CD14-positive monocyte (primary cell): ENCODE results near the gene FOXJ1. TPM values are rescaled to one million over a fixed set of nuclear protein-coding genes. Genes with fewer than 3 reads are reported as not detected.

Experiments used
- DNase-seq, 3 donors: peaks; one replicate each; pipeline ENCODE4 v3.0.0-alpha.2; 2011 to 2022
- H2AFZ ChIP-seq: 2 replicates; pipeline ENCODE4 v1.6.0; 2012; ENCODE audit warnings: mild to moderate bottlenecking, low read depth, low read length, inconsistent platforms; ENCODE audit not compliant: insufficient read depth, poor library complexity, severe bottlenecking
- H3K27ac ChIP-seq, 2 donors: 1 replicate in 1 of 2; 2 replicates in 1 of 2; pipeline ENCODE4 v1.5.1; 2012 to 2013; ENCODE audit warnings: low read length in 2 of 2, control low read depth in 1 of 2, inconsistent platforms in 1 of 2, low read depth in 1 of 2, mild to moderate bottlenecking in 1 of 2
- H3K27me3 ChIP-seq, 2 donors: one replicate each; pipeline versions ENCODE4 v1.6.0 to v1.6.1; 2011 to 2013; ENCODE audit warnings: low read length in 2 of 2; ENCODE audit not compliant: control insufficient read depth in 2 of 2, insufficient read depth in 2 of 2
- H3K36me3 ChIP-seq, 2 donors: replicated peaks in 1 of 2; 1 replicate in 1 of 2; 2 replicates in 1 of 2; pipeline versions ENCODE4 v1.5.1 to v1.6.1; 2012 to 2013; ENCODE audit warnings: low read length in 2 of 2, control low read depth in 1 of 2, inconsistent platforms in 1 of 2, mild to moderate bottlenecking in 1 of 2; ENCODE audit not compliant: insufficient read depth in 2 of 2, control insufficient read depth in 1 of 2
- H3K4me1 ChIP-seq, 2 donors: 1 replicate in 1 of 2; 2 replicates in 1 of 2; pipeline versions ENCODE4 v1.5.1 to v1.6.1; 2012 to 2013; ENCODE audit warnings: low read length in 2 of 2, control low read depth in 1 of 2, inconsistent platforms in 1 of 2, mild to moderate bottlenecking in 1 of 2, moderate library complexity in 1 of 2; ENCODE audit not compliant: insufficient read depth in 2 of 2, control insufficient read depth in 1 of 2
- H3K4me2 ChIP-seq: replicated peaks from 2 replicates; pipeline ENCODE3; 2012; ENCODE audit warnings: low read length, moderate library complexity, mild to moderate bottlenecking; ENCODE audit not compliant: poor library complexity, severe bottlenecking; ENCODE audit errors: extremely low read depth
- H3K4me3 ChIP-seq, 3 experiments: fragments of 200-600 bp in 1 of 3; sonication (generic) in 1 of 3; replicated peaks in 1 of 3; 1 replicate in 2 of 3; 2 replicates in 1 of 3; pipeline ENCODE4 v1.5.1; 2011 to 2013; ENCODE audit warnings: low read length in 3 of 3, mild to moderate bottlenecking in 3 of 3, control low read depth in 2 of 3, low read depth in 2 of 3, inconsistent platforms in 1 of 3, moderate library complexity in 1 of 3
- H3K79me2 ChIP-seq: 2 replicates; pipeline ENCODE4 v1.6.0; 2012; ENCODE audit warnings: mild to moderate bottlenecking, control low read depth, inconsistent platforms, low read length, moderate library complexity; ENCODE audit not compliant: insufficient read depth
- H3K9ac ChIP-seq: 2 replicates; pipeline ENCODE4 v1.6.0; 2017; ENCODE audit warnings: low read length, mild to moderate bottlenecking; ENCODE audit not compliant: insufficient read depth, poor library complexity, severe bottlenecking
- H3K9me3 ChIP-seq, 2 donors: replicated peaks in 1 of 2; 1 replicate in 1 of 2; 2 replicates in 1 of 2; pipeline versions ENCODE4 v1.5.1 to v1.6.1; 2012 to 2013; ENCODE audit warnings: low read length in 2 of 2, control low read depth in 1 of 2; ENCODE audit not compliant: control insufficient read depth in 1 of 2, insufficient read depth in 1 of 2
- H4K20me1 ChIP-seq: 2 replicates; pipeline ENCODE4 v1.6.0; 2012; ENCODE audit warnings: mild to moderate bottlenecking, low read length, control low read depth, moderate library complexity; ENCODE audit not compliant: insufficient read depth
- H3K27ac Mint-ChIP-seq, 7 donors: one replicate each; pipeline ENCODE4 v1.8.0; 2020; ENCODE audit warnings: mild to moderate bottlenecking in 7 of 7, mixed read lengths in 7 of 7, moderate library complexity in 6 of 7, inconsistent platforms in 2 of 7
- H3K27me3 Mint-ChIP-seq, 3 donors: one replicate each; pipeline ENCODE4 v1.8.0; 2021 to 2022; ENCODE audit warnings: low read depth in 3 of 3, mild to moderate bottlenecking in 3 of 3, mixed read lengths in 3 of 3, moderate library complexity in 3 of 3, inconsistent platforms in 1 of 3
- H3K36me3 Mint-ChIP-seq, 2 donors: one replicate each; pipeline ENCODE4 v1.8.0; 2020; ENCODE audit warnings: mixed read lengths in 2 of 2, inconsistent platforms in 1 of 2, mild to moderate bottlenecking in 1 of 2
- H3K4me1 Mint-ChIP-seq: one replicate; pipeline ENCODE4 v1.8.0; 2020; ENCODE audit warnings: mild to moderate bottlenecking, mixed read lengths
- H3K4me3 Mint-ChIP-seq, 2 donors: one replicate each; pipeline ENCODE4 v1.8.0; 2020; ENCODE audit warnings: mild to moderate bottlenecking in 2 of 2, mixed read lengths in 2 of 2, moderate library complexity in 1 of 2
- H3K9me3 Mint-ChIP-seq, 7 donors: one replicate each; pipeline ENCODE4 v1.8.0; 2020 to 2022; ENCODE audit warnings: mixed read lengths in 7 of 7, mild to moderate bottlenecking in 6 of 7, moderate library complexity in 6 of 7, inconsistent platforms in 2 of 7
- CTCF ChIP-seq: fragments of 200-600 bp; IDR thresholded peaks from one replicate; pipeline ENCODE4 v1.8.0; 2022; ENCODE audit warnings: antibody characterized with exemption, mild to moderate bottlenecking
- WGBS: methylation state at CpG from one replicate; pipeline ENCODE4 v1.1.5; 2013; ENCODE audit warnings: missing lambda C conversion rate; ENCODE audit not compliant: insufficient coverage; 5-methylcytosine and 5-hydroxymethylcytosine counted together
- intact Hi-C, 2 donors: fragments of 100-400 bp; cut with micrococcal nuclease; formaldehyde crosslinking; loops; one replicate each; pipeline versions ENCODE4 v1.15.0 to v1.15.1; 2023
- polyA plus RNA-seq, 3 donors: library from polyadenylated mRNA; depleted of rRNA in 1 of 3; unstranded in 2 of 3; stranded (reverse) in 1 of 3; fragments of 300-500 nt in 2 of 3; fragments of >200 nt in 1 of 3; fragmentation: Illumina TruSeq in 2 of 3; gene quantifications; 1 replicate in 2 of 3; 2 replicates in 1 of 3; pipeline ENCODE4 v1.2.3, GENCODE V29; 2012 to 2021

The FOXJ1 gene
- polyA plus RNA-seq, 3 donors: not detected

GRCh38 chr17:76163919-76164318 is 22.9 kb upstream of the FOXJ1 start:
- Histone ChIP-seq H3K9me3 (no peaks in the 10 kb centered on the region), H3K9ac (no peak overlapping the region), H4K20me1 (no peaks in the 10 kb centered on the region), H3K4me3 (no peak overlapping the region), H2AFZ (no peak overlapping the region), H3K27ac (no peak overlapping the region), H3K36me3 (no peaks in the 10 kb centered on the region), H3K4me2 (no peak overlapping the region), H3K79me2 (no peaks in the 10 kb centered on the region), H3K27me3 (no peaks in the 10 kb centered on the region), H3K4me1 (peaks cover 0 to 6% of the 10 kb centered on the region in 2 donors)
- no peak for TF ChIP-seq CTCF
- Mint-ChIP-seq H3K9me3 (peaks cover 0 to 2% (median 0%) of the 10 kb centered on the region in 7 donors), H3K4me1 (peaks cover 7% of the 10 kb centered on the region), H3K27ac (no peak overlapping the region), H3K4me3 (no peak overlapping the region), H3K27me3 (peaks cover 0 to 3% (median 0%) of the 10 kb centered on the region in 3 donors), H3K36me3 (no peaks in the 10 kb centered on the region)
- DNase-seq: no peak
- WGBS: no CpG with 5 or more reads among the region's 4 CpGs
- intact Hi-C loops: no loop called here

- Histone ChIP-seq H3K4me3 (no peak overlapping the region), H3K79me2 (no peaks in the 10 kb centered on the region), H4K20me1 (no peaks in the 10 kb centered on the region), H3K9ac (no peak overlapping the region), H3K27me3 (no peaks in the 10 kb centered on the region), H3K4me1 (no peaks in the 10 kb centered on the region), H3K27ac (no peak overlapping the region), H3K9me3 (no peaks in the 10 kb centered on the region), H2AFZ (no peak overlapping the region), H3K4me2 (no peak overlapping the region), H3K36me3 (no peaks in the 10 kb centered on the region)
- H3K36me3 Mint-ChIP-seq: no peaks in the 10 kb centered on the region
- no peak for DNase-seq
- H3K27me3 Mint-ChIP-seq: peaks cover 0 to 2% (median 1%) of the 10 kb centered on the region in 3 donors
- no peaks in the 10 kb centered on the region for H3K4me1 Mint-ChIP-seq
- intact Hi-C loops: no loop called here
- no peak overlapping the region for H3K27ac Mint-ChIP-seq
- H3K9me3 Mint-ChIP-seq: no peaks in the 10 kb centered on the region
- WGBS: 95% methylated on average over 10 of the region's 20 CpGs
- no peak overlapping the region for H3K4me3 Mint-ChIP-seq
- TF ChIP-seq CTCF: no peak
These were observed 20.7 kb upstream of the FOXJ1 start for GRCh38 chr17:76161619-76162266.
